Osteocyte (in vitro differentiated cells): Measurements from ENCODE around the gene PABPN1L. TPM values are rescaled to one million over a fixed set of nuclear protein-coding genes. Genes with fewer than 3 reads are reported as not detected.

Source experiments
- DNase-seq: peaks from one replicate; pipeline ENCODE4 v3.0.0; 2021; ENCODE audit warnings: mixed read lengths; ENCODE audit not compliant: unreplicated experiment; ENCODE audit errors: extremely low spot score
- H3K27ac Mint-ChIP-seq: one replicate; pipeline ENCODE4 v1.8.0; 2021; ENCODE audit warnings: mild to moderate bottlenecking, mixed read lengths; ENCODE audit not compliant: unreplicated experiment
- H3K27me3 Mint-ChIP-seq: one replicate; pipeline ENCODE4 v1.8.0; 2021; ENCODE audit warnings: mixed read lengths; ENCODE audit not compliant: unreplicated experiment
- H3K36me3 Mint-ChIP-seq: one replicate; pipeline ENCODE4 v1.8.0; 2021; ENCODE audit warnings: mixed read lengths; ENCODE audit not compliant: unreplicated experiment
- H3K4me1 Mint-ChIP-seq: one replicate; pipeline ENCODE4 v1.8.0; 2021; ENCODE audit warnings: mixed read lengths; ENCODE audit not compliant: unreplicated experiment
- H3K4me3 Mint-ChIP-seq: one replicate; pipeline ENCODE4 v1.8.0; 2021; ENCODE audit warnings: mild to moderate bottlenecking, moderate library complexity, mixed read lengths; ENCODE audit not compliant: unreplicated experiment
- H3K9me3 Mint-ChIP-seq: one replicate; pipeline ENCODE4 v1.8.0; 2021; ENCODE audit warnings: mixed read lengths; ENCODE audit not compliant: unreplicated experiment
- total RNA-seq: library from RNA; stranded (reverse); gene quantifications from 2 replicates; pipeline ENCODE4 v1.2.1, GENCODE V29; 2021
- TF ChIP-seq, protein P1 (sequence below): fragments of 200-600 bp; sonication (generic); IDR thresholded peaks from 2 replicates; pipeline ENCODE4 v1.5.0; 2021; ENCODE audit warnings: antibody characterized with exemption, mild to moderate bottlenecking, moderate library complexity

PABPN1L gene
- total RNA-seq, 1 donor from 2014 or later: not detected

DNA sequence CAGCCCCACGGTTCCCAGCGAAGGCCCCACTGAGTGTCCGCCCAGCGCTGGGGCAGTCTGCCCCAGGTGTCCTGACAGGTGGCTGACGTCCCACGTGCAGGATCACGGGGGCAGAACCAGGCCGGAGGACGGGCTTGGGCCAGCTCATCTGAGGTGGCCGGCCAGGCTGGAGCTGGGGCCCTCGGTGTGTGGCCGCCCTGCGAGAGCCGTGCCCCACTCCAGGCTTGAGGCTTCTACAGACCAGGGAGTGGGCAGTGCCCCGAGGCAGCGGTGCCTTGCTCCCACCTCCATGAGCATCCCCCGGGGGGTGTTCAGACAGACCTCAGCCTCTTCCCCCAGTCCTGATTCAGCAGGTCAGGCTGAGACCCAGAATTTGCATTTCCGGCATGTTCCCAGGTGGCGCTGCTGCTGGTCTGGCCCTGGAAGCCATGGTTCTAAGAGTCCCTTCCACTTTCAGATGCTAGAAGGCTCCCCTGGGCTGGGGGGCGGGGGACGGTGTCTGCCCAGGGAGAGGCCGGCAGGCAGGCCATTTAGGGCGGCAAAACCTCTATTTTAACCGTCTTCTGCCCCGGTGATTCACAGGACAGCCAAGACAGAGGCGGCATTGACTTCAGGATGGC, 35.4 kb upstream of the PABPN1L start:
- TF ChIP-seq, protein P1, sequence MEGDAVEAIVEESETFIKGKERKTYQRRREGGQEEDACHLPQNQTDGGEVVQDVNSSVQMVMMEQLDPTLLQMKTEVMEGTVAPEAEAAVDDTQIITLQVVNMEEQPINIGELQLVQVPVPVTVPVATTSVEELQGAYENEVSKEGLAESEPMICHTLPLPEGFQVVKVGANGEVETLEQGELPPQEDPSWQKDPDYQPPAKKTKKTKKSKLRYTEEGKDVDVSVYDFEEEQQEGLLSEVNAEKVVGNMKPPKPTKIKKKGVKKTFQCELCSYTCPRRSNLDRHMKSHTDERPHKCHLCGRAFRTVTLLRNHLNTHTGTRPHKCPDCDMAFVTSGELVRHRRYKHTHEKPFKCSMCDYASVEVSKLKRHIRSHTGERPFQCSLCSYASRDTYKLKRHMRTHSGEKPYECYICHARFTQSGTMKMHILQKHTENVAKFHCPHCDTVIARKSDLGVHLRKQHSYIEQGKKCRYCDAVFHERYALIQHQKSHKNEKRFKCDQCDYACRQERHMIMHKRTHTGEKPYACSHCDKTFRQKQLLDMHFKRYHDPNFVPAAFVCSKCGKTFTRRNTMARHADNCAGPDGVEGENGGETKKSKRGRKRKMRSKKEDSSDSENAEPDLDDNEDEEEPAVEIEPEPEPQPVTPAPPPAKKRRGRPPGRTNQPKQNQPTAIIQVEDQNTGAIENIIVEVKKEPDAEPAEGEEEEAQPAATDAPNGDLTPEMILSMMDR: no peak
- peaks cover 12% of the 10 kb centered on the region for H3K4me1 Mint-ChIP-seq
- no peak overlapping the region for H3K27ac Mint-ChIP-seq
- no peaks in the 10 kb centered on the region for H3K9me3 Mint-ChIP-seq
- H3K36me3 Mint-ChIP-seq: no peaks in the 10 kb centered on the region
- no peak for DNase-seq
- H3K4me3 Mint-ChIP-seq: no peak overlapping the region
- H3K27me3 Mint-ChIP-seq: peaks cover 14% of the 10 kb centered on the region

DNA sequence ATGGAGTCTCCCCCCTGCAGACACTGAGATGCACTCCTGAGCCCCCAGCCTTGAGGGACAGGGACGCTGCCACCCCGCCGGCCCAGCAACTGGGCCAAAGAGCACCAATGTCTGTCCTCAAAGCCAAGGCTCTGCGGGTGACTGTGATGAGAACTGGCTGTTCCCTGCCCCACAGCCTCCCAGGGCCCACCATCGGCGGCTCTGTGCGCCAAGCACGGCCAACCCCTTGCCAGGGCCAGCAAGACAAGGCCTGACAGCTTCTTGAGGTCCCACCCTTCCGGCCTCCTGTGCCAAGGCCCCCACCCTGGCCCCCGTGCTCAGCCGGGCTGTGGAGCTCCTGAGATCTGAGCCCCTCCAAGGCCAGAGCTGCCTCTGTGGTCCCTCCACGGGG, 34.2 kb upstream of the PABPN1L start:
- TF ChIP-seq, protein P1: no peak
- H3K27me3 Mint-ChIP-seq: peaks cover 14% of the 10 kb centered on the region
- H3K27ac Mint-ChIP-seq: no peak overlapping the region
- H3K36me3 Mint-ChIP-seq: no peaks in the 10 kb centered on the region
- no peak for DNase-seq
- H3K4me1 Mint-ChIP-seq: peaks cover 12% of the 10 kb centered on the region
- H3K9me3 Mint-ChIP-seq: no peaks in the 10 kb centered on the region
- no peak overlapping the region for H3K4me3 Mint-ChIP-seq

DNA sequence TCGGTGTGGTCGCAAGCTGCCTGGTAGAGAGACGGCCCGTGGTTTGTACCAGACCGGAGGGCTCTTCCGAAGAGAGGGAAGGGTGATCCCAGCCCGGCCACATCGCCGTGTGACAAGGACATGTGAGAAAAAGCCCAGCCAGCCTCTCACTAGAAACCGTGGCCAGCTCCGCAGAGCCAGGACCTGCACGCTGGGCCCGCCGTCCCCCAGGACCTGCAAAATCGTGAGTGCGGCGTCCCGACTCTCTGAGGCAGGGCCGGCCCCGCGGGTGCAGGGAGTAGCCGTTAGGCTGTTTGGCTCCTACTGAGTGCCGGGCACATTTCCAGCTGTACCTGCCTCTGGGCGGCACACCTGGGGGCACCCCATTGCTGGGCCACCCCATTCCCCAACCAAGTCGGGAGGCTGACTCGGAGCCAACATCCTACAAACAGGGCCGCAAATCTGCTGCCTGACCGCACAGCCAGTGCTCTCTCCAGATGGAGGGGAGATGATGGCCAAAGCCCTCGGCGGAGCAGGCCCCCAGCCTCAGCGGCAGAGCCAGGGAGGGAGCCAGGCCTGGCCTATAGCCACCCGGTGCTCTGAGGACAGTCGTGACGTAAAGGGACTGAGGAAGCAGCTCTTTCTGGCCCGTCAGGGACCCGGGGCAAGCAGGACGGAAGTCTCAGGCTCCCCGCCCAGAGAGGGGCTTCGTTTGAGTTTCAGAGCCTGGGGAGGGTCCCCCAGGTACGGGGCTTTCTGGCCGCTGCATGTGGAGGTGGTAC, 33.6 kb upstream of the PABPN1L start:
- H3K4me3 Mint-ChIP-seq: no peak overlapping the region
- TF ChIP-seq, protein P1: no peak
- H3K9me3 Mint-ChIP-seq: no peaks in the 10 kb centered on the region
- H3K36me3 Mint-ChIP-seq: no peaks in the 10 kb centered on the region
- no peak overlapping the region for H3K27ac Mint-ChIP-seq
- DNase-seq: no peak
- H3K4me1 Mint-ChIP-seq: peaks cover 12% of the 10 kb centered on the region
- peaks cover 14% of the 10 kb centered on the region for H3K27me3 Mint-ChIP-seq

DNA sequence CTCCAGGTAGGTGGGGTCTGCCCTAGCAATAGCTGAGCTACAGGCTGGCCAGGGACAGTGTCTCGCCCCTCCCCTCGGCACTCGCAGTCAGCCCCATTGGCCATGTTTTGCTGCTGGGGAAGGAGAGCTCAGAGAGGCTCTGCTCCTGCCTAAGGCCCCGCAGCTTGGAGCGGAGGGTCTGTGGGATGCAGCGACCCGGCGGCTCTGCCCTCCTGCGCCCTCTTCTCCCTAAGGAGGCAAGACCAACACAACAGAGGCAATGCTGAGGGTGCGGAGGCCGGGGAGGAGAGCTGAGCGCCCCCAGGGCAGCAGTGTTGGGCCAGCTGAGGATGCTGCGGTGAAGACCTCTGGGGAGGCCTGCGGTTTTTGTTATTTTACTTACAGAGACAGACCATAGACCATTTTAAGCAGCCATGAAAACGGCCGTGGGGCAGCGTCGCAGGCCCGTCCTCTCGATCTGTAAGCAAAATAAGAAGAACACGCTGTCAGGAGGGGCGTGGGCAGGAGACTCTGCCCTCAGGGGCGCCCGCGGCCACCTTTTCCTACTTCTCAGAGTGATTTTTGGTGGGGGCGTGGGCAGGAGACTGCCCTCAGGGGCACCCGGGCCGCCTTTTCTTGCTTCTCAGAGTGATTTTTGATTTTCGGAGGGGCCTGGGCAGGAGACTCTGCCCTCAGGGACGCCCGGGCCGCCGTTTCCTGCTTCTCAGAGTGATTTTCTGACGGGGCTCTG, 31.4 kb upstream of the PABPN1L start:
- DNase-seq: no peak
- TF ChIP-seq, protein P1: no peak
- Mint-ChIP-seq H3K27me3 (peaks cover 10% of the 10 kb centered on the region), H3K4me3 (no peak overlapping the region), H3K36me3 (no peaks in the 10 kb centered on the region), H3K9me3 (no peaks in the 10 kb centered on the region), H3K27ac (no peak overlapping the region), H3K4me1 (peaks cover 12% of the 10 kb centered on the region)
